Ascending aorta (tissue), 2 donors: Measurements from ENCODE around the gene CNPY1. TPM values are rescaled to one million over a fixed set of nuclear protein-coding genes. Genes with fewer than 3 reads are reported as not detected.
"Not testable (repeated sequence)": the region's sequence is repeated elsewhere in the genome, so short reads cannot be mapped to it uniquely, and the experiment has no call there.

Experiments
- DNase-seq, 2 donors: peaks; one replicate each; pipeline ENCODE4 v3.0.0-alpha.2; 2019; ENCODE audit warnings: low spot score in 2 of 2
- H3K27ac ChIP-seq, 2 donors: fragments of 200-600 bp; sonication (generic); one replicate each; pipeline ENCODE4 v1.5.1; 2016 to 2017; ENCODE audit warnings: mild to moderate bottlenecking in 1 of 2
- H3K27me3 ChIP-seq: fragments of 200-600 bp; sonication (generic); one replicate; pipeline ENCODE4 v1.5.1; 2017
- H3K36me3 ChIP-seq, 2 donors: fragments of 200-600 bp; sonication (generic); one replicate each; pipeline ENCODE4 v1.5.1; 2016
- H3K4me1 ChIP-seq, 2 donors: fragments of 200-600 bp; sonication (generic); one replicate each; pipeline ENCODE4 v1.5.1; 2016 to 2017; ENCODE audit warnings: mild to moderate bottlenecking in 1 of 2
- H3K4me3 ChIP-seq, 2 donors: fragments of 200-600 bp; sonication (generic); one replicate each; pipeline ENCODE4 v1.5.1; 2016 to 2017; ENCODE audit warnings: mild to moderate bottlenecking in 1 of 2
- H3K9me3 ChIP-seq, 2 donors: fragments of 200-600 bp; sonication (generic); one replicate each; pipeline ENCODE4 v1.5.1; 2016
- CTCF ChIP-seq, 3 experiments: fragments of 200-600 bp in 2 of 3; fragments of 450-650 bp in 1 of 3; sonication (generic) in 2 of 3; IDR thresholded peaks; one replicate each; pipeline ENCODE4 v1.5.1; 2016 to 2019; ENCODE audit warnings: antibody characterized with exemption in 3 of 3, mild to moderate bottlenecking in 1 of 3, moderate library complexity in 1 of 3
- intact Hi-C: fragments of 100-400 bp; cut with DNase I; formaldehyde crosslinking; loops from one replicate; pipeline ENCODE4 v1.15.1; 2023
- total RNA-seq: library from RNA; depleted of rRNA; stranded (reverse); fragments of >200 nt; gene quantifications from one replicate; pipeline ENCODE4 v1.1.0, GENCODE V29; 2016

Gene CNPY1
- total RNA-seq, 1 donor from 2014 or later, result not detected

- intact Hi-C loops, result no loop called here
- H3K36me3 ChIP-seq, result no peaks in the 10 kb centered on the region
- no peaks in the 10 kb centered on the region for H3K27me3 ChIP-seq
Measured at GRCh38 chr7:155521743-155522398, 24.5 kb downstream of the CNPY1 start.

GRCh38 chr7:155521007-155521742 lies 25.2 kb downstream of the CNPY1 start:
- no peak for DNase-seq
- no peak for TF ChIP-seq CTCF (IDR thresholded peaks at IDR 0.05)
- intact Hi-C loops, result no loop called here
- no peaks in the 10 kb centered on the region for H3K27me3 ChIP-seq
- H3K4me3 ChIP-seq, result no peak overlapping the region
- H3K36me3 ChIP-seq, result no peaks in the 10 kb centered on the region
- H3K4me1 ChIP-seq, result no peaks in the 10 kb centered on the region
- H3K9me3 ChIP-seq, result no peaks in the 10 kb centered on the region
- no peak overlapping the region for H3K27ac ChIP-seq

More at GRCh38 chr7:155521743-155522398, 24.5 kb downstream of the CNPY1 start:
- Histone ChIP-seq H3K27ac (no peak overlapping the region), H3K9me3 (no peaks in the 10 kb centered on the region), H3K4me1 (no peaks in the 10 kb centered on the region), H3K4me3 (no peak overlapping the region)
- DNase-seq, result no peak
- TF ChIP-seq CTCF (IDR thresholded peaks at IDR 0.05), result no peak

GRCh38 chr7:155520114-155520513 lies 26.2 kb downstream of the CNPY1 start:
- no peak for TF ChIP-seq CTCF (IDR thresholded peaks at IDR 0.05)
- no peaks in the 10 kb centered on the region for H3K27me3 ChIP-seq

GRCh38 chr7:155519358-155519757 lies 27.0 kb downstream of the CNPY1 start:
- intact Hi-C loops, H3K27ac ChIP-seq, DNase-seq, H3K9me3 ChIP-seq, H3K4me1 ChIP-seq, H3K27me3 ChIP-seq, H3K36me3 ChIP-seq, H3K4me3 ChIP-seq: not testable (repeated sequence)

More at GRCh38 chr7:155520114-155520513, 26.2 kb downstream of the CNPY1 start:
- H3K36me3 ChIP-seq, result no peaks in the 10 kb centered on the region
- DNase-seq, result no peak
- intact Hi-C loops, result no loop called here
- H3K9me3 ChIP-seq, result no peaks in the 10 kb centered on the region
- H3K27ac ChIP-seq, result no peak overlapping the region
- no peak overlapping the region for H3K4me3 ChIP-seq
- no peaks in the 10 kb centered on the region for H3K4me1 ChIP-seq

- Histone ChIP-seq H3K27me3 (no peaks in the 10 kb centered on the region), H3K4me3 (no peak overlapping the region), H3K4me1 (no peaks in the 10 kb centered on the region), H3K9me3 (no peaks in the 10 kb centered on the region), H3K36me3 (no peaks in the 10 kb centered on the region), H3K27ac (no peak overlapping the region)
- no peak for DNase-seq
- intact Hi-C loops, result no loop called here
- no peak for TF ChIP-seq CTCF (IDR thresholded peaks at IDR 0.05)
Measured at GRCh38 chr7:155518633-155519032, 27.7 kb downstream of the CNPY1 start.

GRCh38 chr7:155517969-155518368 lies 28.4 kb downstream of the CNPY1 start:
- Histone ChIP-seq H3K36me3 (no peaks in the 10 kb centered on the region), H3K9me3 (no peaks in the 10 kb centered on the region), H3K4me3 (no peak overlapping the region), H3K27ac (no peak overlapping the region), H3K4me1 (no peaks in the 10 kb centered on the region), H3K27me3 (no peaks in the 10 kb centered on the region)
- intact Hi-C loops, result no loop called here
- TF ChIP-seq CTCF (IDR thresholded peaks at IDR 0.05), result no peak
- DNase-seq, result no peak
